Measurements from ENCODE around the gene SKIC2. TPM values are rescaled to one million over a fixed set of nuclear protein-coding genes. Genes with fewer than 3 reads are reported as not detected.
A peak's percentile ranks its signal among the peaks of the same experiment; 100 is the strongest.

SKIC2 gene
- total RNA-seq, 2 experiments from 2014 or later, result 84.6 to 90.9 TPM

GRCh38 chr6:31952890-31953289 lies 6.1 kb upstream of the SKIC2 start:
- DNase-seq, result no peak
- Mint-ChIP-seq H3K4me3 (no peak overlapping the region), H3K27me3 (no peaks in the 10 kb centered on the region), H3K36me3 (peaks cover 23% of the 10 kb centered on the region), H3K4me1 (peaks cover 7% of the 10 kb centered on the region), H3K9me3 (no peaks in the 10 kb centered on the region), H3K27ac (peak overlapping the region; percentile 56)

- no peak for DNase-seq
- Mint-ChIP-seq H3K4me1 (peaks cover 7% of the 10 kb centered on the region), H3K36me3 (peaks cover 25% of the 10 kb centered on the region), H3K27me3 (no peaks in the 10 kb centered on the region), H3K9me3 (no peaks in the 10 kb centered on the region), H3K4me3 (no peak overlapping the region), H3K27ac (no peak overlapping the region)
Measured at GRCh38 chr6:31954511-31954910, 4.5 kb upstream of the SKIC2 start.

GRCh38 chr6:31956796-31957195 lies 2.2 kb upstream of the SKIC2 start:
- no peak for DNase-seq
- H3K27me3 Mint-ChIP-seq, result no peaks in the 10 kb centered on the region
- no peak overlapping the region for H3K27ac Mint-ChIP-seq
- H3K36me3 Mint-ChIP-seq, result peaks cover 32% of the 10 kb centered on the region
- no peaks in the 10 kb centered on the region for H3K9me3 Mint-ChIP-seq
- H3K4me1 Mint-ChIP-seq, result peaks cover 20% of the 10 kb centered on the region
- H3K4me3 Mint-ChIP-seq, result no peak overlapping the region

GRCh38 chr6:31958412-31958740 lies 599 bp upstream of the SKIC2 start:
- no peak for DNase-seq
- Mint-ChIP-seq H3K36me3 (peaks cover 38% of the 10 kb centered on the region), H3K4me3 (peak overlapping the region; percentile 98), H3K27me3 (no peaks in the 10 kb centered on the region), H3K9me3 (no peaks in the 10 kb centered on the region), H3K4me1 (peaks cover 24% of the 10 kb centered on the region), H3K27ac (peak overlapping the region; percentile 92)

- Mint-ChIP-seq H3K36me3 (peaks cover 28% of the 10 kb centered on the region), H3K4me1 (peaks cover 24% of the 10 kb centered on the region), H3K27ac (peak overlapping the region; percentile 31), H3K9me3 (no peaks in the 10 kb centered on the region), H3K4me3 (no peak overlapping the region), H3K27me3 (no peaks in the 10 kb centered on the region)
- DNase-seq, result no peak
Measured at GRCh38 chr6:31961616-31962015, 2.6 kb downstream of the SKIC2 start.

GRCh38 chr6:31963921-31964320 lies 4.9 kb downstream of the SKIC2 start:
- H3K27ac Mint-ChIP-seq, result peak overlapping the region; percentile 19
- peaks cover 28% of the 10 kb centered on the region for H3K36me3 Mint-ChIP-seq
- no peaks in the 10 kb centered on the region for H3K27me3 Mint-ChIP-seq

GRCh38 chr6:31965700-31966099 lies 6.7 kb downstream of the SKIC2 start:
- peaks cover 24% of the 10 kb centered on the region for H3K4me1 Mint-ChIP-seq
- H3K27ac Mint-ChIP-seq, result peak overlapping the region; percentile 49
- H3K4me3 Mint-ChIP-seq, result no peak overlapping the region
- H3K9me3 Mint-ChIP-seq, result no peaks in the 10 kb centered on the region
- DNase-seq, result no peak
- no peaks in the 10 kb centered on the region for H3K27me3 Mint-ChIP-seq
- H3K36me3 Mint-ChIP-seq, result peaks cover 34% of the 10 kb centered on the region

More at GRCh38 chr6:31963921-31964320, 4.9 kb downstream of the SKIC2 start:
- no peak for DNase-seq
- Mint-ChIP-seq H3K4me1 (peaks cover 19% of the 10 kb centered on the region), H3K4me3 (no peak overlapping the region), H3K9me3 (no peaks in the 10 kb centered on the region)

- no peak overlapping the region for H3K27ac Mint-ChIP-seq
- no peaks in the 10 kb centered on the region for H3K27me3 Mint-ChIP-seq
- peaks cover 24% of the 10 kb centered on the region for H3K4me1 Mint-ChIP-seq
- no peaks in the 10 kb centered on the region for H3K9me3 Mint-ChIP-seq
- H3K4me3 Mint-ChIP-seq, result no peak overlapping the region
- DNase-seq, result no peak
- peaks cover 33% of the 10 kb centered on the region for H3K36me3 Mint-ChIP-seq
Measured at GRCh38 chr6:31966506-31966905, 7.5 kb downstream of the SKIC2 start.

GRCh38 chr6:31966997-31967925 lies 8.3 kb downstream of the SKIC2 start:
- no peaks in the 10 kb centered on the region for H3K27me3 Mint-ChIP-seq
- no peak overlapping the region for H3K4me3 Mint-ChIP-seq
- H3K4me1 Mint-ChIP-seq, result peaks cover 23% of the 10 kb centered on the region
- H3K9me3 Mint-ChIP-seq, result no peaks in the 10 kb centered on the region
- DNase-seq, result no peak
- peak overlapping the region; percentile 18 for H3K27ac Mint-ChIP-seq
- peaks cover 26% of the 10 kb centered on the region for H3K36me3 Mint-ChIP-seq

GRCh38 chr6:31967926-31968320 lies 8.9 kb downstream of the SKIC2 start:
- Mint-ChIP-seq H3K4me3 (no peak overlapping the region), H3K27me3 (no peaks in the 10 kb centered on the region), H3K9me3 (no peaks in the 10 kb centered on the region), H3K4me1 (peaks cover 26% of the 10 kb centered on the region), H3K36me3 (peaks cover 21% of the 10 kb centered on the region), H3K27ac (peak overlapping the region; percentile 18)
- DNase-seq, result no peak

- no peak for DNase-seq
- H3K36me3 Mint-ChIP-seq, result peaks cover 21% of the 10 kb centered on the region
- no peaks in the 10 kb centered on the region for H3K27me3 Mint-ChIP-seq
- H3K27ac Mint-ChIP-seq, result no peak overlapping the region
- H3K4me1 Mint-ChIP-seq, result peaks cover 30% of the 10 kb centered on the region
- H3K4me3 Mint-ChIP-seq, result no peak overlapping the region
- H3K9me3 Mint-ChIP-seq, result no peaks in the 10 kb centered on the region
Measured at GRCh38 chr6:31968326-31968725, 9.4 kb downstream of the SKIC2 start.

GRCh38 chr6:31968791-31969711 lies 10.1 kb downstream of the SKIC2 start:
- Mint-ChIP-seq H3K4me3 (peak overlapping the region; percentile 96), H3K4me1 (peaks cover 36% of the 10 kb centered on the region), H3K9me3 (no peaks in the 10 kb centered on the region), H3K27me3 (no peaks in the 10 kb centered on the region), H3K36me3 (peaks cover 18% of the 10 kb centered on the region), H3K27ac (peak overlapping the region; percentile 100)
- DNase-seq, result no peak

GRCh38 chr6:31969712-31970603 lies 11.0 kb downstream of the SKIC2 start:
- H3K27ac Mint-ChIP-seq, result peak overlapping the region; percentile 100
- no peaks in the 10 kb centered on the region for H3K27me3 Mint-ChIP-seq
- no peak for DNase-seq
- H3K9me3 Mint-ChIP-seq, result no peaks in the 10 kb centered on the region
- peak overlapping the region; percentile 96 for H3K4me3 Mint-ChIP-seq
- H3K36me3 Mint-ChIP-seq, result peaks cover 17% of the 10 kb centered on the region
- peaks cover 37% of the 10 kb centered on the region for H3K4me1 Mint-ChIP-seq

GRCh38 chr6:31970604-31971271 lies 11.8 kb downstream of the SKIC2 start:
- Mint-ChIP-seq H3K27me3 (no peaks in the 10 kb centered on the region), H3K9me3 (no peaks in the 10 kb centered on the region), H3K4me3 (peak overlapping the region; percentile 96), H3K4me1 (peaks cover 37% of the 10 kb centered on the region), H3K27ac (peak overlapping the region; percentile 100), H3K36me3 (peaks cover 16% of the 10 kb centered on the region)
- no peak for DNase-seq
